ENCODE data around the gene FUS. TPM values are rescaled to one million over a fixed set of nuclear protein-coding genes. Genes with fewer than 3 reads are reported as not detected.
"Not testable (repeated sequence)": the region's sequence is repeated elsewhere in the genome, so short reads cannot be mapped to it uniquely, and the experiment has no call there.

FUS gene
- total RNA-seq, 4 donors from 2014 or later = 91.8 to 125 (median 109) TPM

- TF ChIP-seq POLR2A (IDR thresholded peaks at IDR 0.05) (no peak), CTCF (IDR thresholded peaks at IDR 0.05) (no peak), EP300 (IDR thresholded peaks at IDR 0.05) (no peak)
- peak within 1 kb of the TSS in 1 of 4 donors; percentile 43 for H3K27ac ChIP-seq
- DNase-seq (ENCODE audit: low spot score in 2 of 2) = no peak
- H3K9me3 ChIP-seq = no peaks in the 10 kb centered on the region
- H3K27me3 ChIP-seq = peaks cover 0 to 24% of the 10 kb centered on the region in 2 donors
- peak within 1 kb of the TSS in 1 of 4 donors; percentile 18 for H3K4me3 ChIP-seq
- peaks cover 0 to 9% (median 0%) of the 10 kb centered on the region in 4 donors for H3K4me1 ChIP-seq
- WGBS, 2 donors = 61 to 81% methylated on average over 10 to 11 of the region's 11 CpGs
- no peaks in the 10 kb centered on the region for H3K36me3 ChIP-seq
These were observed 29.7 kb upstream of the FUS start, which contains the start of gene PRSS36 for GRCh38 chr16:31149894-31150890. Gene PRSS36 (minus strand): TSS chr16:31150066. CDS start chr16:31150035, 31 bp downstream.

GRCh38 chr16:31150976-31151375 lies 29.0 kb upstream of the FUS start:
- H3K9me3 ChIP-seq; DNase-seq (ENCODE audit: low spot score in 2 of 2): not testable (repeated sequence)
- 66 to 77% methylated on average over 6 of the region's 6 CpGs for WGBS, 2 donors

GRCh38 chr16:31157136-31157535 lies 22.8 kb upstream of the FUS start:
- no peaks in the 10 kb centered on the region for H3K36me3 ChIP-seq
- H3K4me3 ChIP-seq = no peak overlapping the region
- no peak overlapping the region for H3K27ac ChIP-seq
- WGBS, 2 donors = 35 to 48% methylated on average over 8 of the region's 8 CpGs
- no peaks in the 10 kb centered on the region for H3K4me1 ChIP-seq
- no peak for TF ChIP-seq CTCF (IDR thresholded peaks at IDR 0.05)
- TF ChIP-seq POLR2A (IDR thresholded peaks at IDR 0.05) = no peak
- no peak for TF ChIP-seq EP300 (IDR thresholded peaks at IDR 0.05)
- no peaks in the 10 kb centered on the region for H3K9me3 ChIP-seq
- no peaks in the 10 kb centered on the region for H3K27me3 ChIP-seq
- DNase-seq (ENCODE audit: low spot score in 2 of 2) = no peak

More at GRCh38 chr16:31150976-31151375, 29.0 kb upstream of the FUS start:
- H3K4me1 ChIP-seq, H3K36me3 ChIP-seq, H3K27ac ChIP-seq, H3K4me3 ChIP-seq: not testable (repeated sequence)
- peaks cover 0 to 24% of the 10 kb centered on the region in 2 donors for H3K27me3 ChIP-seq

- TF ChIP-seq CTCF (IDR thresholded peaks at IDR 0.05) (no peak), POLR2A (IDR thresholded peaks at IDR 0.05) (no peak), EP300 (IDR thresholded peaks at IDR 0.05) (no peak)
- Histone ChIP-seq H3K27ac (no peak overlapping the region), H3K27me3 (no peaks in the 10 kb centered on the region), H3K9me3 (no peaks in the 10 kb centered on the region), H3K4me3 (no peak overlapping the region), H3K4me1 (no peaks in the 10 kb centered on the region), H3K36me3 (no peaks in the 10 kb centered on the region)
- DNase-seq (ENCODE audit: low spot score in 2 of 2) = no peak
- WGBS, 2 donors = 86 to 92% methylated on average over 8 of the region's 8 CpGs
These were observed 12.6 kb upstream of the FUS start for GRCh38 chr16:31167315-31167714.

GRCh38 chr16:31168848-31169247 lies 11.1 kb upstream of the FUS start:
- no peaks in the 10 kb centered on the region for H3K4me1 ChIP-seq
- no peak overlapping the region for H3K27ac ChIP-seq
- H3K27me3 ChIP-seq = no peaks in the 10 kb centered on the region
- no peaks in the 10 kb centered on the region for H3K9me3 ChIP-seq
- no peak for DNase-seq (ENCODE audit: low spot score in 2 of 2)
- 68 to 81% methylated on average over 2 of the region's 2 CpGs for WGBS, 2 donors
- no peaks in the 10 kb centered on the region for H3K36me3 ChIP-seq
- no peak overlapping the region for H3K4me3 ChIP-seq
- TF ChIP-seq EP300 (IDR thresholded peaks at IDR 0.05) (no peak), POLR2A (IDR thresholded peaks at IDR 0.05) (no peak), CTCF (IDR thresholded peaks at IDR 0.05) (no peak)

GRCh38 chr16:31170048-31170447 lies 9.9 kb upstream of the FUS start:
- not testable (repeated sequence) for H3K27me3 ChIP-seq; H3K9me3 ChIP-seq; H3K4me1 ChIP-seq; DNase-seq (ENCODE audit: low spot score in 2 of 2); H3K4me3 ChIP-seq; H3K27ac ChIP-seq; H3K36me3 ChIP-seq
- WGBS, 2 donors = 22% methylated on average over 1 of the region's 2 CpGs; no CpG with 5 or more reads in 1 of the 2 donors

Measured in tibial nerve (tissue), 4 donors.